Endothelial cell of umbilical vein (primary cell): ENCODE measurements around the gene NAALADL1. TPM values are rescaled to one million over a fixed set of nuclear protein-coding genes. Genes with fewer than 3 reads are reported as not detected.

Source experiments
- BruUV-seq: library from RNA; stranded (reverse); fragments of 400-500 nt; replicated peaks from 2 replicates; lab custom pipeline; 2021; lab: Mats Ljungman, UMichigan
- CTCF ChIA-PET: fragments of 300-600, 350-600 bp; sonication (Branson Sonifier 250); formaldehyde crosslinking; loops from one replicate; lab custom pipeline; 2021; ENCODE audit warnings: antibody characterized with exemption, inconsistent platforms; lab: Charles Lee
- POLR2A ChIA-PET: fragments of 300-600, 350-600 bp; sonication (Branson Sonifier 250); formaldehyde crosslinking; loops from one replicate; lab custom pipeline; 2021; ENCODE audit warnings: antibody characterized with exemption, inconsistent platforms; lab: Charles Lee
- DNase-seq: peaks from one replicate; pipeline ENCODE4 v3.0.0-alpha.2; 2011; ENCODE audit warnings: low read depth, low spot score
- FAIRE-seq: peaks from 2 replicates; lab custom pipeline; 2011; peaks lifted over from hg19 to GRCh38; lab: Jason Lieb, UNC
- H2AFZ ChIP-seq: 2 replicates; pipeline ENCODE4 v1.6.0; 2012; ENCODE audit warnings: low read depth, low read length, control low read depth, inconsistent platforms
- H3K27ac ChIP-seq: 2 replicates; pipeline ENCODE4 v1.5.1; 2011; ENCODE audit warnings: low read depth, mild to moderate bottlenecking, control low read depth, low read length, moderate library complexity; ENCODE audit not compliant: insufficient read depth
- H3K27me3 ChIP-seq, 2 experiments: 2 replicates each; pipeline versions ENCODE4 v1.6.0 to v1.6.1; 2011; ENCODE audit warnings: low read length in 2 of 2, mixed read lengths in 1 of 2; ENCODE audit not compliant: control insufficient read depth in 2 of 2, insufficient read depth in 2 of 2
- H3K36me3 ChIP-seq, 2 experiments: 2 replicates in 1 of 2; 3 replicates in 1 of 2; pipeline ENCODE4 v1.5.1; 2011; ENCODE audit warnings: low read length in 2 of 2, mild to moderate bottlenecking in 1 of 2, moderate library complexity in 1 of 2; ENCODE audit not compliant: control insufficient read depth in 2 of 2, insufficient read depth in 2 of 2; ENCODE audit errors: extremely low read depth in 1 of 2
- H3K4me1 ChIP-seq: 3 replicates; pipeline ENCODE4 v1.5.1; 2011; ENCODE audit warnings: mild to moderate bottlenecking, low read length; ENCODE audit not compliant: control insufficient read depth, insufficient read depth; ENCODE audit errors: extremely low read depth
- H3K4me2 ChIP-seq: 2 replicates; pipeline ENCODE4 v1.6.1; 2011; ENCODE audit warnings: low read length, control low read depth, mixed read lengths; ENCODE audit not compliant: insufficient read depth
- H3K4me3 ChIP-seq, 3 experiments: fragments of 200-600 bp in 1 of 3; sonication (generic), shearing (Covaris generic) in 1 of 3; replicated peaks in 1 of 3; 2 replicates each; pipeline ENCODE4 v1.5.1; 2011 to 2016; ENCODE audit warnings: control low read depth in 3 of 3, low read length in 3 of 3, mild to moderate bottlenecking in 2 of 3, inconsistent platforms in 1 of 3, low read depth in 1 of 3, moderate library complexity in 1 of 3; ENCODE audit not compliant: insufficient read depth in 1 of 3
- H3K79me2 ChIP-seq: 2 replicates; pipeline ENCODE4 v1.6.0; 2012; ENCODE audit warnings: low read length, inconsistent platforms; ENCODE audit not compliant: control insufficient read depth, insufficient read depth
- H3K9ac ChIP-seq: replicated peaks from 2 replicates; pipeline ENCODE3; 2011; ENCODE audit warnings: low read length, control low read depth; ENCODE audit not compliant: insufficient read depth; ENCODE audit errors: extremely low read depth
- H3K9me1 ChIP-seq: replicated peaks from 3 replicates; pipeline ENCODE4 v1.6.0; 2011; ENCODE audit warnings: mild to moderate bottlenecking, low read length; ENCODE audit not compliant: control insufficient read depth, insufficient read depth; ENCODE audit errors: extremely low read depth
- H3K9me3 ChIP-seq: replicated peaks from 2 replicates; pipeline ENCODE4 v1.5.1; 2012; ENCODE audit warnings: low read length, inconsistent platforms; ENCODE audit not compliant: control insufficient read depth, insufficient read depth
- H4K20me1 ChIP-seq: replicated peaks from 2 replicates; pipeline ENCODE3; 2011; ENCODE audit warnings: mild to moderate bottlenecking, low read length; ENCODE audit not compliant: control insufficient read depth, insufficient read depth; ENCODE audit errors: extremely low read depth
- CTCF ChIP-seq, 2 donors: IDR thresholded peaks; 1 replicate in 1 of 2; 2 replicates in 1 of 2; pipeline ENCODE4 v1.5.1; 2011; ENCODE audit warnings: low read length in 2 of 2, mild to moderate bottlenecking in 2 of 2, moderate library complexity in 2 of 2, control low read depth in 1 of 2, inconsistent platforms in 1 of 2, low read depth in 1 of 2; ENCODE audit not compliant: insufficient read depth in 1 of 2; ENCODE audit errors: extremely low read depth in 1 of 2
- FOS ChIP-seq: IDR thresholded peaks from 2 replicates; pipeline ENCODE4 v1.6.1; 2011; ENCODE audit warnings: mild to moderate bottlenecking, low read length, moderate library complexity, borderline replicate concordance; ENCODE audit not compliant: insufficient read depth
- GATA2 ChIP-seq: IDR thresholded peaks from 2 replicates; pipeline ENCODE4 v1.7.0; 2011; ENCODE audit warnings: low read depth, mild to moderate bottlenecking, moderate library complexity, mixed read lengths, low read length; ENCODE audit not compliant: insufficient read length, insufficient read depth
- JUN ChIP-seq: IDR thresholded peaks from 2 replicates; pipeline ENCODE4 v1.6.1; 2011; ENCODE audit warnings: borderline replicate concordance, low read depth; ENCODE audit not compliant: insufficient read length, insufficient read depth
- MAX ChIP-seq: IDR thresholded peaks from 2 replicates; pipeline ENCODE4 v1.6.1; 2011; ENCODE audit not compliant: insufficient read depth, insufficient read length
- MYC ChIP-seq: IDR thresholded peaks from one replicate; pipeline ENCODE4 v1.6.1; 2011; ENCODE audit warnings: mild to moderate bottlenecking, low read depth, low read length
- POLR2A ChIP-seq: IDR thresholded peaks from 2 replicates; pipeline ENCODE4 v1.6.1; 2012; ENCODE audit warnings: low read depth, mild to moderate bottlenecking, control low read depth, low read length
- POLR2AphosphoS5 ChIP-seq: IDR thresholded peaks from 2 replicates; pipeline ENCODE4 v1.6.1; 2012; ENCODE audit warnings: low read depth, mild to moderate bottlenecking, control low read depth, low read length, moderate library complexity; ENCODE audit not compliant: insufficient read depth
- dilution Hi-C: fragments of 300-500 bp; cut with MboI; formaldehyde crosslinking; loops from one replicate; pipeline ENCODE4 v1.15.0; 2019; ENCODE audit warnings: low sequenced_read_pairs; ENCODE audit not compliant: extremely low pct_ligation_motif_present
- intact Hi-C: fragments of 100-400 bp; cut with micrococcal nuclease; formaldehyde crosslinking; loops from one replicate; pipeline ENCODE4 v1.10.0; 2022
- polyA plus RNA-seq, 4 experiments: library from polyadenylated mRNA; depleted of rRNA in 3 of 4; stranded (reverse) in 3 of 4; unstranded in 1 of 4; fragments of >200 nt; gene quantifications; 2 replicates each; pipeline versions ENCODE4 v1.2.1 to v1.2.3, GENCODE V29; 2011 to 2012; ENCODE audit warnings: missing spikeins in 1 of 4
- total RNA-seq: library from RNA; stranded (reverse); gene quantifications from 2 replicates; pipeline ENCODE4 v1.2.3, GENCODE V29; 2021

Gene NAALADL1
- total and polyA plus RNA-seq, 2 donors (not counting 3 experiments of a cell fraction or from before 2014, with no cell fraction given): 6.8 to 13.9 TPM

GRCh38 chr11:65063532-65063931 is 5.2 kb upstream of the NAALADL1 start:
- Histone ChIP-seq H3K27ac (no peak overlapping the region), H3K27me3 (no peaks in the 10 kb centered on the region), H3K9ac (no peak overlapping the region), H3K36me3 (no peaks in the 10 kb centered on the region), H3K4me2 (no peak overlapping the region), H3K9me3 (no peaks in the 10 kb centered on the region), H2AFZ (no peak overlapping the region), H3K79me2 (no peaks in the 10 kb centered on the region), H4K20me1 (no peaks in the 10 kb centered on the region), H3K9me1 (no peaks in the 10 kb centered on the region), H3K4me1 (no peaks in the 10 kb centered on the region), H3K4me3 (no peak overlapping the region)
- intact Hi-C loops (no loop called here), dilution Hi-C loops (no loop called here)
- BruUV-seq: no TSS peak
- DNase-seq (no peak), FAIRE-seq (no peak)
- ChIA-PET POLR2A (no interaction called here), CTCF (interaction anchor here (1.3 kb wide), 2 partner anchors 13 to 17 kb away, joined by 3 to 5 read pairs; no protein-coding TSS in a partner anchor)
- TF ChIP-seq JUN: no peak

- Histone ChIP-seq H3K36me3 (no peaks in the 10 kb centered on the region), H3K9ac (no peak overlapping the region), H3K4me2 (no peak overlapping the region), H3K4me1 (no peaks in the 10 kb centered on the region), H3K79me2 (no peaks in the 10 kb centered on the region), H3K27me3 (no peaks in the 10 kb centered on the region), H2AFZ (no peak overlapping the region), H3K27ac (no peak overlapping the region), H3K9me3 (no peaks in the 10 kb centered on the region), H3K9me1 (no peaks in the 10 kb centered on the region), H3K4me3 (no peak overlapping the region), H4K20me1 (no peaks in the 10 kb centered on the region)
- peak; percentile 28 for DNase-seq
- CTCF ChIA-PET: interaction anchor here (0.6 kb wide), 1 partner anchor 14 kb away, joined by 3 read pairs; no protein-coding TSS in a partner anchor
- FAIRE-seq: no peak
- intact Hi-C loops: loop anchor here (1.0 to 2.0 kb wide), 2 partner anchors 33 to 46 kb away; partner anchors contain the start of gene ARL2
- no peak for TF ChIP-seq POLR2A
- no peak for TF ChIP-seq GATA2
- peak; percentile 40 to 50 for TF ChIP-seq CTCF (IDR thresholded peaks at IDR 0.05; ENCODE audit: extremely low read depth in 1 of 2, insufficient read depth in 1 of 2, low read depth in 1 of 2, low read length in 2 of 2)
- no peak for TF ChIP-seq FOS
- TF ChIP-seq MYC: no peak
- TF ChIP-seq JUN: no peak
- TF ChIP-seq MAX: no peak
- TF ChIP-seq POLR2AphosphoS5: no peak
- POLR2A ChIA-PET: no interaction called here
- BruUV-seq: no TSS peak
- dilution Hi-C loops: no loop called here
These were observed 2.6 kb upstream of the NAALADL1 start for GRCh38 chr11:65060913-65061408.
